B cell (primary cell): Measurements from ENCODE around the gene BPIFB6.

Experiments
- CTCF ChIP-seq: fragments of 200-600 bp; IDR thresholded peaks from one replicate; pipeline ENCODE4 v1.8.0; 2022; ENCODE audit warnings: antibody characterized with exemption, mild to moderate bottlenecking
- EZH2 ChIP-seq: IDR thresholded peaks from 2 replicates; pipeline ENCODE4 v1.6.1; 2012; ENCODE audit warnings: borderline replicate concordance, low read depth, mild to moderate bottlenecking, moderate library complexity, low read length; ENCODE audit not compliant: insufficient read depth, poor library complexity, severe bottlenecking

- TF ChIP-seq EZH2 (no peak), CTCF (no peak)
Observed at GRCh38 chr20:33053291-33054106, 22.1 kb downstream of the BPIFB6 start, which contains the start of gene BPIFB3.
